CD4-positive, alpha-beta T cell treated with Interleukin-4 for 1 hour (primary cell): Measurements from ENCODE around the gene CDPF1.

Experiments
- DNase-seq, 2 donors: peaks; one replicate each; pipeline ENCODE4 v3.0.0-alpha.2; 2020 to 2022

CDPF1 gene

GRCh38 chr22:46256358-46256958 lies 6.4 kb upstream of the CDPF1 start:
- no peak for DNase-seq

DNA sequence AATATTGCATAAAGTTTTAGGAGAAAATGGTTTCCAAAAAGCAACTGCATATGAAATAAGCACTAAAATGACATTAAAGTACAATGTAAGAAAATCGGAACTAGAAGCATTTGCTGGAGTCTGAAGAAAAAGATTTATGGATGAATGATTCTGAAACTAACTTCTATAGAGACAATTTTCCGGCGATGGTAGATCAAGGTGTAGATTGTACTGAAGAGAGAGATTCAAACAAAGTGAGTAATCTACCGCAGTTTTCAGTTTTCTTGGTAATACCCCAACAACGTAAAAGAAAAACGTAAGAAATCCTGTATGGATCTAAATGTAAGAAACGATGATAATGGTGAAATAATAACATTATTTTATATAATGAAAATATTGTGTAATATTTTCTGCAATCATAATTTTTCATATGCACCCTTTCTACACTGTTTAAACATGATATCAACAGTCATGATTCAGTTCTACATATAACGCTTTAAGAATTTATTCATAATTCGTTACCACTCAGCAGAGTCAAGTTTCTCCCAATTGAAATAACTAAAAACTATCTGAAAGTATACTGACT lies 1.8 kb upstream of the CDPF1 start:
- DNase-seq = peak in 1 of 2 donors; percentile 22

GRCh38 chr22:46251266-46251665 lies 1.2 kb upstream of the CDPF1 start:
- DNase-seq = no peak

DNA sequence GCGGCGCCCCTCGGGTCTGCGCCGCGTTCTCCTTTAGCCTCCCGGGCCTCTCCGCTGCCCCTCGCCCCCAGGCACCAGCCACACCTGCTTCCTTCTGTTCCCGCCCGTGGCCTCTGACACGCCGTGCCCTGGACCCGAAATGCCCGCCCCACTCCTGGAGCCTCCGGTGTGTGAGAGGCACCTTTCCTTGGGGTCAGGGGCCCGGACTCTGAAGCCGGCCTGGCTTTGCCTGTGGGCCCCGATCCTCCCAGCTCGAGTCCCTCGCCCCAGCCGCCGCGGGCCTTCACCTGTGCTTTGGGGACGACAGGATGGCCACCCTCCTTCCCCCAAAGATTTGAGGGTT lies 661 bp upstream of the CDPF1 start:
- DNase-seq = peak in 1 of 2 donors; percentile 12

GRCh38 chr22:46247443-46247975 lies 2.6 kb downstream of the CDPF1 start:
- DNase-seq = no peak

- no peak for DNase-seq
These were observed 3.9 kb downstream of the CDPF1 start for GRCh38 chr22:46246178-46246577.

DNA sequence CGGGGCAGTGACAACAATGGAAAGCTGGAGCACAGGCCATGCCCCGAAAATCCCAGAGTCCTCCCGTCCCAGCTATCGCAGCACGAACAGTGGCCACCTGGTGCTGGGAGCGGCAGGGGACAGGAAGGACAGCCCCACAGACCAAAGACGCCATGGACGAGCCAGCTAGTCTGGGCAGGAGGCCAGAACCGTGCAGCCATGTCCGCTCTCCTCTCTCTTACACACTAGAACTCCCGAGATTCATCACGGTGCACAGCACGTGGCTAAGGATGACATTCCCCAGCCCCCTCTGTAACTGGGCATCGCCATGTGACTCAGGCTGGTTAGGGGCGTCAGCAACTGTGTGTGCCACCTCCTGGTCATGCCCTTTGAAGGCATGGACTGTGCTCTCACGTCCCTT lies 4.6 kb downstream of the CDPF1 start:
- no peak for DNase-seq

- DNase-seq = no peak
These were observed 5.3 kb downstream of the CDPF1 start for GRCh38 chr22:46244771-46245170.

DNA sequence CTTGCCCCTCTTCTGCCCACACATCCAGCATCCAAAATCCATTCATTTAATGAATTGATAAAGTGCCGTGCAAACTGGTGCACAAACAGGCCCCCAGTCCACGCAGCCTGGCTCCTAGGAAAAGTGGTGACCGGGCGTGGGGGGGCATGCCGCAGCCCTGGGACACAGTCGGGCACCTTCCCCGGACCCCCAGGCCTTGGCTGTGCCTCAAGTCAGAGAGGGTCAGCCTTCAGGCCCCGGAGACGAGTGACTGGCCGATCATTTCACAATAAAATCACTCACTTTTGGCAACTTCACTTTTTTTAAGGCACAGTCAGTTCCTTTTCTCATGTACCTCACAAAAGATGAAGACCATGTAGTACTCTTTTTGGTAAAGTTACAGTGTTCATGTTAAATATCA lies 8.0 kb downstream of the CDPF1 start:
- DNase-seq = no peak

GRCh38 chr22:46241396-46242007 lies 8.6 kb downstream of the CDPF1 start:
- DNase-seq = no peak

- DNase-seq = no peak
These were observed 9.2 kb downstream of the CDPF1 start for GRCh38 chr22:46240907-46241306.

GRCh38 chr22:46240506-46240905 lies 9.6 kb downstream of the CDPF1 start:
- DNase-seq = no peak

GRCh38 chr22:46240073-46240472 lies 10.0 kb downstream of the CDPF1 start:
- DNase-seq = no peak

- DNase-seq = peak in 1 of 2 donors; percentile 11
These were observed 10.6 kb downstream of the CDPF1 start for GRCh38 chr22:46239261-46240048.

DNA sequence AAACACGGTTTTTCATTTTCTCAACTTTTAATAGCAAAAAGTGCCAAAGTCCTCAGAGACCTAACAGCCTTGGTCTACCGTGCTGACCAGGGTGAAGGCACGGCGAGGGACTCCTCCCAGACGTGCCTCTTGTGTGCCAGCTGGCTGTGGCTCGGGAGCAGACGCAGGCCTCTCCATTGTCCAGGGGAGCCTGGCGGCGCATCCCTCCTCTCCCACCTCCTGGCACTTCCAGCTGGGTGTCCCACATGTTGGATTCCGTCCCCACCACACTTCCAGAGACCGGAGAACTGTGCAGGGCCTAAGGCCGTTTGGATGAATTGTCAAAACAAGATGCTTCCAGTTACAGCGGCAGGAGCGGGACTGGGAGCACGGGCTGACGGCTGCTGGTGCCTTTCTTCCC lies 11.6 kb downstream of the CDPF1 start:
- DNase-seq = no peak

DNA sequence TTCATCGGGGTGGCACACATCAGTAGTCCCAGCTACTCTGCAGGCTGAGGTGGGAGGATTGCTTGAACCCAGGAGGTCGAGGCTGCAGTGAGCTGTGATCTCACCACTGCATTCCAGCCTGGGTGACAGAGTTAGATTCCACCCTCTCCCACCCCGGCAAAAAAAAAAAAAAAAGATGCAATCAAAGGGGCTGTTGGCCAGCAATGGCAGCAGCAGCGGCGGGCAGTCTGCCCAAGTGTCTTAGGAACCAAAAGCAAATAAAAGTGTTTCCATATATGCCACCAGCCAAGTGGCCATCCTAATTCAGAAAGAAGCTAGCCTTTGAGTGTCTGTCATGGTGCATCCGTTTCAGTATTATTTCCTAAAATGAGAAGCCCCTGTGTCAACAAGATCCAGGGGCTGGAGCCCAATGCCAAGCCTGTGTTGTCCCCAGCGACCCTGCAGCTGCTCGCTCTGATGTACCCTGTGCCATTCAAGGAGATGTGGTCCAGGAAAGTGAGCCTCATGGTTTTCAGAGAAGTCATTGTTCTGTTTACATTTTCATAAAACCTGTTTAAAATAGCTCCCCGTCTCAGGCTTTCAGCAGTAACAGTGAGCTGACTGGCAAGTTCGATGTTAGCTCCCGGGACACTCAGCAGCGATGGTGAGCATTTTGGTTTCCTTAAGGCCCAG lies 12.5 kb downstream of the CDPF1 start:
- DNase-seq = no peak

GRCh38 chr22:46234969-46235368 lies 15.1 kb downstream of the CDPF1 start:
- no peak for DNase-seq

GRCh38 chr22:46233231-46233630 lies 16.9 kb downstream of the CDPF1 start:
- DNase-seq = no peak

GRCh38 chr22:46230262-46230901 lies 19.7 kb downstream of the CDPF1 start:
- DNase-seq = no peak

DNA sequence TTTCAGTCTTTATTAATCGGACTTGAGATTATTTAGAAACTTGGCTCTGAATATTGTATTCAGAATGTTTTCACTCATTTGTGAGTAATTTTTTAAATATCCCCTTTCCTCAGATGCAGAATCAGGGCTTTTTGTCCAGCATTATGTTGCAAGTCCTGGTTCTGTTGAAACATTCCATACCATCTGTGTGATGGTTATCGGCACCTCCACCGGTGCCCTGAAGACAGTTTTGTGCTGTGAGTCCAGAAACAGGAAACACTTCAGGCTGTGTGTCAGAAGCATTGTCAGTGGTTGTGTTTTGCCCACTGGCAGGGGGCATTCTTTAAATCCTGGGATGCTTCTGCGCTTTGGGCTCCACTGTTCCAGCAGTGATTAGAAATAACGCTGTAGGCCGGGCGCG lies 20.4 kb downstream of the CDPF1 start:
- no peak for DNase-seq

- no peak for DNase-seq
These were observed 23.5 kb downstream of the CDPF1 start for GRCh38 chr22:46226577-46226976.

DNA sequence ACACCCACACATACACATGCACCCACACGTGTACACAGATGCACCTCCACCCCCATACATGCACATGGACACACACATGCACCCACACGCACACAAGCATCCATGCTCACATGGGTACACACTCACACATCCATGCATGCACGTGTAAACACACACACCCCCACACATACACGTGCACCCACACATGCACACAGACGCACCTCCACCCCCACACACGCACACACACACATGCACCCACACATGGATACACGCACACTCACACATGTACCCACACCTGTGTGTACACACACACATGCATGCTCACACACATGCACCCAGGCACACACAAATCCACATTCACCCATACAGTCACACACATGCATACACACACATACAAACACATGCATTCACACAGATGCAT lies 24.5 kb downstream of the CDPF1 start:
- DNase-seq = no peak

DNA sequence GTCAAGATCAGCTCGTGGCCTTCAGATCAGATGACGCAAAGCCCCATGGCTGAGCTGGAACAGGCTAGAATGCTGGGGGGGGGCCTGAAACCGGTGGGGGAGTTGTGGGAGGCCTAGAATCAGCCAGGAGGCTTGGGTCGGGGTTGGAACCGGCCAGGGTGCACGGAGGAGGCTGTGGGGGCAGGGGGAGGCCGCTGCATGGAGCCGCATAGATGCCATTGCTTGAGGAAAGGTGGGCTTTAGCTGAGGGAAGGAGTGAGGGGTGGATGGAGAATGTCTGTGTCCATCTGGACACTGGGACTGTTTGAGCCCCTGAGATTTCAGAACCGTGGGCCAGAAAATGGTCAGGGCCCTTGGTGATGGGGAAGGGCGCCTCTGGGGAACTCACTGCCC lies 25.2 kb downstream of the CDPF1 start:
- DNase-seq = no peak
